Measurements from ENCODE around the gene CFAP68. TPM values are rescaled to one million over a fixed set of nuclear protein-coding genes. Genes with fewer than 3 reads are reported as not detected.

The CFAP68 gene
- total RNA-seq, 5 donors from 2014 or later (not counting 1 experiment from before 2014, with no cell fraction given) = 12.0 to 18.6 (median 16.7) TPM

DNA sequence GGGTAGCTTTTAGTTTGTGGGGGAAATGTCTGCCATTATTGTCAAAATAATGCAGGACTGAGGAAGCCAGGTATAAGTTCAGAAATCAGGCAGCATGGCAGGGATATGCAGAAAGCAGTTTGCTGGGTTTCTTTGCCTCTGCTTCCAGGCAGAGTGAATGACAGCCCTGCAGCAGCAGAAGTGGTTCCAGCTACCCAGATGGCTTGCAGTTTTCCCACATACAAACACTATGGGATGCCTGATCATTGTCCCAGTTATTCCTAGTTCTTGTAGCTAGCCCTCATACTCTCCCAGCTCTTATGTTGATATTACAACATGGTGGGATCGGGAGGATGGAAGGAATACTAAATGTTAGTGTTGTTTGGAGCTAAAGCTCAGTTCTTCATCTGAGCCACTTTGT, 55.0 kb downstream of the CFAP68 start:
- POLR2A ChIA-PET = interaction anchor here in 1 of 2 donors (0.5 kb wide), 1 partner anchor 10 kb away, joined by 3 read pairs; no protein-coding TSS in a partner anchor
- no peaks in the 10 kb centered on the region for H3K27me3 Mint-ChIP-seq

More for the DNA sequence above, 55.0 kb downstream of the CFAP68 start:
- H3K4me1 Mint-ChIP-seq = peaks cover 28 to 39% (median 35%) of the 10 kb centered on the region in 3 donors
- no peak overlapping the region for H3K27ac Mint-ChIP-seq
- no CpG with 5 or more reads among the region's 1 CpG for WGBS (ENCODE audit: insufficient coverage)
- Histone ChIP-seq H3K36me3 (ENCODE audit: control insufficient read depth in 2 of 2, extremely low read depth in 1 of 2, insufficient read depth in 1 of 2, low read length in 1 of 2) (no peaks in the 10 kb centered on the region), H3K4me3 (ENCODE audit: control insufficient read depth in 1 of 2, extremely low read depth in 1 of 2, low read length in 1 of 2) (no peak overlapping the region), H3K27me3 (replicated peaks in 1 of 2; ENCODE audit: control insufficient read depth in 2 of 2, extremely low read depth in 1 of 2, insufficient read depth in 2 of 2, low read length in 1 of 2) (no peaks in the 10 kb centered on the region), H3K27ac (ENCODE audit: low read length) (no peak overlapping the region), H3K4me1 (ENCODE audit: control insufficient read depth in 1 of 2, extremely low read depth in 1 of 2, insufficient read depth in 2 of 2, low read length in 2 of 2) (peaks cover 13 to 36% of the 10 kb centered on the region in 2 experiments), H3K9me3 (no peaks in the 10 kb centered on the region)
- DNase-seq = no peak
- H3K4me3 Mint-ChIP-seq = no peak overlapping the region
- CTCF ChIA-PET = interaction anchor here (0.9 to 1.8 kb wide), 3 partner anchors 46 to 48 kb away, joined by 3 to 9 read pairs (median 3); no protein-coding TSS in a partner anchor
- ATAC-seq (replicated peaks in 1 of 4) = no peak
- H3K36me3 Mint-ChIP-seq = no peaks in the 10 kb centered on the region
- H3K9me3 Mint-ChIP-seq = no peaks in the 10 kb centered on the region

Other genes starting within 250 kb of the CFAP68 start
- gene PPP2R1B, start 113.2 kb upstream of the CFAP68 start, total RNA-seq = 10 to 100 TPM; 34.2 to 44.1 (median 37.4) TPM
- gene ALG9, start 8.0 kb upstream of the CFAP68 start, total RNA-seq = 10 to 100 TPM; 20.0 to 25.6 (median 24.0) TPM
- 1 to 10 TPM; 3.8 to 6.0 (median 4.3) TPM for gene FDXACB1, start 376 bp upstream of the CFAP68 start, total RNA-seq
- gene CRYAB, start 32.2 kb downstream of the CFAP68 start, total RNA-seq = under 1 TPM in 2 of 5 donors, not detected in 3; 0.38 to 0.49 TPM
- not detected for gene HSPB2, start 33.2 kb downstream of the CFAP68 start, total RNA-seq
- gene C11orf52, start 39.4 kb downstream of the CFAP68 start, total RNA-seq = not detected
- gene DIXDC1, start 57.8 kb downstream of the CFAP68 start, total RNA-seq = 1 to 10 TPM; 1.6 to 4.8 (median 3.4) TPM
- gene DLAT, start 145.9 kb downstream of the CFAP68 start, total RNA-seq = 10 to 100 TPM; 13.4 to 19.8 (median 18.7) TPM
- under 1 TPM in 3 of 5 donors, not detected in 2; 0.30 to 0.44 (median 0.36) TPM for gene PIH1D2, start 194.5 kb downstream of the CFAP68 start, total RNA-seq
- gene NKAPD1, start 194.8 kb downstream of the CFAP68 start, total RNA-seq = 10 to 100 TPM; 14.6 to 22.1 (median 17.7) TPM
- 10 to 100 TPM; 13.8 to 23.7 (median 21.1) TPM for gene TIMM8B, start 207.2 kb downstream of the CFAP68 start, total RNA-seq
- 10 to 100 TPM; 34.3 to 71.9 (median 69.6) TPM for gene SDHD, start 207.3 kb downstream of the CFAP68 start, total RNA-seq